Fibroblast of the aortic adventitia (primary cell): Measurements from ENCODE around the gene WDFY3. TPM values are rescaled to one million over a fixed set of nuclear protein-coding genes. Genes with fewer than 3 reads are reported as not detected.
"Not testable (repeated sequence)": the region's sequence is repeated elsewhere in the genome, so short reads cannot be mapped to it uniquely, and the experiment has no call there.

Experiments used
- DNase-seq: peaks from one replicate; pipeline ENCODE4 v3.0.0-alpha.2; 2010; ENCODE audit warnings: low read depth
- H3K4me3 ChIP-seq: 2 replicates; pipeline ENCODE4 v1.5.1; 2011; ENCODE audit warnings: low read depth, mild to moderate bottlenecking, control low read depth, low read length, moderate library complexity
- CTCF ChIP-seq: IDR thresholded peaks from 2 replicates; pipeline ENCODE4 v1.5.1; 2011; ENCODE audit warnings: mild to moderate bottlenecking, low read length, control low read depth, inconsistent platforms; ENCODE audit not compliant: insufficient read depth
- total RNA-seq: library from RNA; depleted of rRNA; stranded (reverse); fragments of >200 nt; gene quantifications from 2 replicates; pipeline ENCODE4 v1.2.3, GENCODE V29; 2012; ENCODE audit warnings: low replicate concordance

WDFY3 gene
- total RNA-seq, 1 donor = 86.9 TPM

GRCh38 chr4:84689197-84689596 lies 277.3 kb downstream of the WDFY3 start:
- H3K4me3 ChIP-seq = no peak overlapping the region
- no peak for DNase-seq
- no peak for TF ChIP-seq CTCF

GRCh38 chr4:84688605-84689004 lies 277.9 kb downstream of the WDFY3 start:
- DNase-seq = no peak
- H3K4me3 ChIP-seq = no peak overlapping the region
- no peak for TF ChIP-seq CTCF

- H3K4me3 ChIP-seq = no peak overlapping the region
- TF ChIP-seq CTCF = no peak
- DNase-seq = no peak
These were observed 281.4 kb downstream of the WDFY3 start for GRCh38 chr4:84685105-84685504.

- no peak for DNase-seq
- TF ChIP-seq CTCF = no peak
- H3K4me3 ChIP-seq = no peak overlapping the region
These were observed 282.1 kb downstream of the WDFY3 start for GRCh38 chr4:84684361-84684760.

- H3K4me3 ChIP-seq = no peak overlapping the region
- TF ChIP-seq CTCF = no peak
- no peak for DNase-seq
These were observed 283.2 kb downstream of the WDFY3 start for GRCh38 chr4:84683064-84683850.

GRCh38 chr4:84682661-84683060 lies 283.8 kb downstream of the WDFY3 start:
- DNase-seq, H3K4me3 ChIP-seq: not testable (repeated sequence)

- peak; percentile 8 for TF ChIP-seq CTCF
- no peak overlapping the region for H3K4me3 ChIP-seq
- peak; percentile 72 for DNase-seq
These were observed 284.8 kb downstream of the WDFY3 start for GRCh38 chr4:84681486-84682274.
